GM12878 (cell line): Measurements from ENCODE around the gene DNPEP. TPM values are rescaled to one million over a fixed set of nuclear protein-coding genes. Genes with fewer than 3 reads are reported as not detected.

Experiments used
- ATAC-seq: fragments of 200-7000 bp; cut with Tn5 transposase; 3 replicates; pipeline ENCODE4 v1.9.1; 2020; ENCODE audit warnings: mild to moderate bottlenecking, moderate library complexity
- BruUV-seq: library from RNA; stranded (reverse); fragments of 400-500 nt; replicated peaks from 2 replicates; lab custom pipeline; 2021; lab: Mats Ljungman, UMichigan
- CTCF ChIA-PET: fragments of 300-600 bp; sonication (Branson Sonifier 250); formaldehyde crosslinking; extraction: SDS; loops from one replicate; lab custom pipeline; 2021; ENCODE audit warnings: inconsistent platforms; lab: Yijun Ruan, JAX
- POLR2A ChIA-PET: fragments of 350-600 bp; formaldehyde crosslinking; extraction: SDS; loops from one replicate; lab custom pipeline; 2021; ENCODE audit warnings: inconsistent platforms; lab: Charles Lee
- RAD21 ChIA-PET: fragments of 300-600 bp; sonication (Branson Sonifier 250); formaldehyde crosslinking; loops from one replicate; lab custom pipeline; 2023; ENCODE audit warnings: antibody characterized with exemption; ENCODE audit not compliant: unreplicated experiment; lab: Charles Lee
- SMC1A ChIA-PET: fragments of 300-600 bp; sonication (Branson Sonifier 250); formaldehyde crosslinking; loops from one replicate; lab custom pipeline; 2023; ENCODE audit not compliant: unreplicated experiment, uncharacterized antibody; lab: Charles Lee
- DNase-seq: peaks from one replicate; pipeline ENCODE4 v3.0.0-alpha.2; 2011; ENCODE audit warnings: low read depth, low spot score
- FAIRE-seq: peaks from 3 replicates; lab custom pipeline; 2011; peaks lifted over from hg19 to GRCh38; lab: Jason Lieb, UNC
- H2AFZ ChIP-seq: 2 replicates; pipeline ENCODE4 v1.6.0; 2011; ENCODE audit warnings: low read depth, low read length, control low read depth; ENCODE audit not compliant: control insufficient read depth
- H3K27ac ChIP-seq: 2 replicates; pipeline ENCODE4 v1.5.1; 2011; ENCODE audit warnings: control low read depth; ENCODE audit not compliant: control insufficient read depth, insufficient read depth
- H3K27me3 ChIP-seq, 2 experiments: replicated peaks in 1 of 2; 2 replicates each; pipeline versions ENCODE4 v1.6.0 to v1.6.1; 2011; ENCODE audit warnings: low read length in 1 of 2; ENCODE audit not compliant: control insufficient read depth in 2 of 2, insufficient read depth in 2 of 2
- H3K36me3 ChIP-seq, 2 experiments: 2 replicates each; pipeline ENCODE4 v1.5.1; 2011; ENCODE audit warnings: low read length in 1 of 2; ENCODE audit not compliant: control insufficient read depth in 2 of 2, insufficient read depth in 2 of 2
- H3K4me1 ChIP-seq: 2 replicates; pipeline ENCODE4 v1.6.1; 2011; ENCODE audit warnings: mild to moderate bottlenecking, low read length, moderate library complexity, mixed read lengths; ENCODE audit not compliant: control insufficient read depth, insufficient read depth
- H3K4me2 ChIP-seq: 2 replicates; pipeline ENCODE4 v1.6.0; 2011; ENCODE audit warnings: control low read depth; ENCODE audit not compliant: control insufficient read depth, insufficient read depth
- H3K4me3 ChIP-seq: fragments of 200-600 bp; sonication (generic); 2 replicates; pipeline ENCODE4 v1.5.1; 2016
- H3K79me2 ChIP-seq: 2 replicates; pipeline ENCODE4 v1.6.0; 2011; ENCODE audit warnings: low read length; ENCODE audit not compliant: control insufficient read depth, insufficient read depth
- H3K9ac ChIP-seq: 2 replicates; pipeline ENCODE4 v1.8.0; 2011; ENCODE audit warnings: low read length, control low read depth, mixed read lengths; ENCODE audit not compliant: control insufficient read depth, insufficient read depth
- H3K9me3 ChIP-seq: replicated peaks from 3 replicates; pipeline ENCODE4 v1.5.1; 2011; ENCODE audit warnings: mild to moderate bottlenecking, low read length; ENCODE audit not compliant: control insufficient read depth, insufficient read depth
- H4K20me1 ChIP-seq: 2 replicates; pipeline ENCODE4 v1.6.0; 2011; ENCODE audit not compliant: control insufficient read depth, insufficient read depth
- MAX ChIP-seq: IDR thresholded peaks from 2 replicates; pipeline ENCODE4 v1.6.1; 2012; ENCODE audit warnings: low read depth, low read length, improper control_type of control experiment
- NR2F1 ChIP-seq: fragments of 450-650 bp; conservative IDR thresholded peaks from 2 replicates; pipeline ENCODE4 v1.6.1; 2017; ENCODE audit warnings: mild to moderate bottlenecking
- PRDM15 ChIP-seq: fragments of 450-650 bp; formaldehyde crosslinking; IDR thresholded peaks from 2 replicates; pipeline ENCODE4 v1.4.0; 2020; ENCODE audit warnings: mild to moderate bottlenecking, moderate library complexity
- RAD51 ChIP-seq: fragments of 450-650 bp; IDR thresholded peaks from 2 replicates; pipeline ENCODE4 v1.6.1; 2016; ENCODE audit warnings: moderate library complexity, mild to moderate bottlenecking, inconsistent platforms
- SMAD5 ChIP-seq: IDR thresholded peaks from 2 replicates; pipeline ENCODE4 v1.6.1; 2016; ENCODE audit warnings: antibody characterized with exemption, low read depth
- STAT3 ChIP-seq: IDR thresholded peaks from 2 replicates; pipeline ENCODE4 v1.6.1; 2011; ENCODE audit warnings: low read depth, low read length, improper control_type of control experiment
- SUPT20H ChIP-seq: IDR thresholded peaks from 2 replicates; pipeline ENCODE4 v1.6.1; 2011; ENCODE audit warnings: low read depth, mild to moderate bottlenecking, low read length, moderate library complexity, borderline replicate concordance; ENCODE audit not compliant: control insufficient read depth
- ZNF24 ChIP-seq: fragments of 450-650 bp; IDR thresholded peaks from 2 replicates; pipeline ENCODE4 v1.6.1; 2017; ENCODE audit warnings: antibody characterized with exemption, mild to moderate bottlenecking
- ZNF592 ChIP-seq: fragments of 450-650 bp; IDR thresholded peaks from 2 replicates; pipeline ENCODE4 v1.6.1; 2017; ENCODE audit warnings: mild to moderate bottlenecking, moderate library complexity
- ZNF622 ChIP-seq: fragments of 450-650 bp; IDR thresholded peaks from 2 replicates; pipeline ENCODE4 v1.6.1; 2017; ENCODE audit warnings: mild to moderate bottlenecking, inconsistent platforms
- WGBS: methylation state at CpG from one replicate; pipeline ENCODE4 v1.1.6; 2016; ENCODE audit warnings: low lambda C conversion rate; ENCODE audit not compliant: insufficient replicate concordance, insufficient coverage; ENCODE audit errors: missing lambda C conversion rate; 5-methylcytosine and 5-hydroxymethylcytosine counted together
- in situ Hi-C: fragments of 300-500 bp; cut with MboI; formaldehyde crosslinking; loops from 9 replicates; pipeline ENCODE4 v1.14.3; 2018; ENCODE audit warnings: mixed read lengths
- intact Hi-C: fragments of 100-400 bp; cut with micrococcal nuclease; formaldehyde crosslinking; loops from one replicate; pipeline ENCODE4 v1.14.2; 2022; ENCODE audit not compliant: unreplicated experiment
- polyA plus RNA-seq, 11 experiments: library from polyadenylated mRNA; depleted of rRNA in 4 of 11; unstranded in 6 of 11; stranded (reverse) in 5 of 11; fragments of >200 nt; fragmentation: Nextera tagmentation in 4 of 11; fragmentation: Illumina TruSeq in 1 of 11; extraction: Ambion mirVana in 4 of 11; extraction: Trizol in 1 of 11; gene quantifications; 1 replicate in 1 of 11; 2 replicates in 10 of 11; pipeline versions ENCODE4 v1.2.1 to v1.2.3, GENCODE V29; 2011 to 2016; ENCODE audit warnings: inconsistent platforms in 2 of 11, missing spikeins in 2 of 11, low read depth in 1 of 11
- total RNA-seq, 4 experiments: library from RNA; depleted of rRNA in 3 of 4; stranded (reverse); fragments of >200 nt in 3 of 4; fragmentation: Illumina TruSeq in 1 of 4; extraction: Trizol in 1 of 4; gene quantifications; 2 replicates each; pipeline versions ENCODE4 v1.2.1 to v1.2.3, GENCODE V29; 2013 to 2021

The DNPEP gene
- total and polyA plus RNA-seq, 10 of the 15 experiments (the other 5 are each of a cell fraction or from before 2014, with no cell fraction given) = 33.1 to 82.0 (median 64.1) TPM

- Histone ChIP-seq H3K4me3 (no peak overlapping the region), H2AFZ (no peak overlapping the region), H3K27ac (no peak overlapping the region), H3K4me2 (no peak overlapping the region), H3K9me3 (no peaks in the 10 kb centered on the region), H3K36me3 (peaks cover 10 to 16% of the 10 kb centered on the region in 2 experiments; a peak in 3 of 4 replicates), H3K79me2 (peaks cover under 1% of the 10 kb centered on the region; the same call in 1 of the 2 replicates), H3K4me1 (peaks cover under 1% of the 10 kb centered on the region; the same call in 1 of the 2 replicates), H3K9ac (no peak overlapping the region), H3K27me3 (no peaks in the 10 kb centered on the region), H4K20me1 (no peaks in the 10 kb centered on the region)
- ChIA-PET POLR2A (no interaction called here), SMC1A (no interaction called here), CTCF (no interaction called here), RAD21 (no interaction called here)
- in situ Hi-C loops (no loop called here), intact Hi-C loops (no loop called here)
- TF ChIP-seq PRDM15 (CRISPR knock-in tag) = no peak
- no peak for TF ChIP-seq RAD51
- FAIRE-seq = no peak
- 98% methylated on average over 9 of the region's 9 CpGs for WGBS
- no peak for ATAC-seq
- BruUV-seq = no TSS peak
- no peak for DNase-seq
These were observed 6.3 kb downstream of the DNPEP start for GRCh38 chr2:219381448-219381847.

- SMC1A ChIA-PET = no interaction called here
- FAIRE-seq (no peak), DNase-seq (no peak), ATAC-seq (no peak)
- POLR2A ChIA-PET = no interaction called here
- Histone ChIP-seq H3K27ac (no peak overlapping the region), H3K4me3 (no peak overlapping the region), H2AFZ (no peak overlapping the region), H3K36me3 (peaks cover 9 to 16% of the 10 kb centered on the region in 2 experiments; a peak in 3 of 4 replicates), H3K27me3 (no peaks in the 10 kb centered on the region), H3K4me2 (no peak overlapping the region), H3K9ac (no peak overlapping the region), H3K79me2 (no peaks in the 10 kb centered on the region), H4K20me1 (no peaks in the 10 kb centered on the region), H3K9me3 (no peaks in the 10 kb centered on the region), H3K4me1 (no peaks in the 10 kb centered on the region)
- in situ Hi-C loops (no loop called here), intact Hi-C loops (no loop called here)
- no TSS peak for BruUV-seq
- CTCF ChIA-PET = no interaction called here
- RAD21 ChIA-PET = no interaction called here
- TF ChIP-seq ZNF592 (no peak), STAT3 (no peak), MAX (no peak), ZNF24 (no peak), ZNF622 (no peak), NR2F1 (no peak), SUPT20H (no peak), SMAD5 (no peak)
These were observed 6.8 kb downstream of the DNPEP start for GRCh38 chr2:219380926-219381325.
